Measurements from ENCODE around the gene ARSG.
A peak's percentile ranks its signal among the peaks of the same experiment; 100 is the strongest.

DNA sequence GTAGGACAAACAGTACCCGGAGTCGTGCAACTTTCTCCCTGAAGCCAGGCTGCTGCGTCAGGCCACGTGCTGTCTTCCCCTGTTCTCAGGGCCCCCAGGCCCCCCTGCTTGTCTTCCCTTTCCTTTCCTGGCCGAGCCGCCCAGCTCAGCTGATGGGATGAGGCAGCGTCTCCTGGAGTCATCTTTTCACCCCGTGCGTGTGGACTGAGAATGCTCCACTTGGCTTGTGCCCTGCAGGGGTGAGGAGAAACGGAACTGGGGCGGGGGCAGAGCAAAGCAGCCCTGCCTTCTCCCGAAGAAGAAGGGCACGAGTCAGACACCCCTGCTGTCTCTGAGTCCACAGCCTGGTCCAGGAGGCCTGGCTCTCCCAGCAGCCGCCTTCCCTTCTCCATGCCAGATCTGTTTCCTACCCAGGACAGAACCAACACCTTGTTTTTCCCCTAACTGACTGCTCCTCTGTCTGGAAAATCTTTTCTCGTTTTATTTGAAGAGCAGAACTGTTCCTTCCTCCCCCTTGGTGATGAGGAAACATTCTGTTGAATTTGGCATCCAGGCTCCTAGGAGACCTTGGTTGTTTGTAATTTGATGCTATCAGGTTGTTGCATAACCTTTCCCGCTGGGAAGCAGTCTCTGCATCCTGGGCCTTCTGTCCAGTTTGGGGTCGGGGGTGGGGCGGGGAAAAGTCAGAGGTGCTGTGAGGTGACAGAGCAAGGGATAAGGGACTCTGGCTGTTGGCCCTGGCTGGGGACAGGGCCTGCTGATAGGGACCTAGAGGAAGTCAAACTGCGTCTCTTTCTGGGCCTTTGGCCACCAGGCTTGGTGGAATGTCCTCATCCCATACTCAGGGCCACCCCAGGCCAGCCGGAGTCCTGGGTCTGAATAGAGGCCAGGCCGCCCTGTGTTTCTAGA, 87.2 kb downstream of the ARSG start:
- TF ChIP-seq POLR2A (IDR thresholded peaks at IDR 0.05; ENCODE audit: low read depth, low read length) (peak; percentile 25), POLR2AphosphoS5 (IDR thresholded peaks at IDR 0.05; ENCODE audit: insufficient read depth, low read depth, low read length) (peak; percentile 14), EZH2 (IDR thresholded peaks at IDR 0.05; ENCODE audit: borderline replicate concordance, low read depth, low read length, severe bottlenecking) (no peak)
- TF ChIP-seq, protein P1, sequence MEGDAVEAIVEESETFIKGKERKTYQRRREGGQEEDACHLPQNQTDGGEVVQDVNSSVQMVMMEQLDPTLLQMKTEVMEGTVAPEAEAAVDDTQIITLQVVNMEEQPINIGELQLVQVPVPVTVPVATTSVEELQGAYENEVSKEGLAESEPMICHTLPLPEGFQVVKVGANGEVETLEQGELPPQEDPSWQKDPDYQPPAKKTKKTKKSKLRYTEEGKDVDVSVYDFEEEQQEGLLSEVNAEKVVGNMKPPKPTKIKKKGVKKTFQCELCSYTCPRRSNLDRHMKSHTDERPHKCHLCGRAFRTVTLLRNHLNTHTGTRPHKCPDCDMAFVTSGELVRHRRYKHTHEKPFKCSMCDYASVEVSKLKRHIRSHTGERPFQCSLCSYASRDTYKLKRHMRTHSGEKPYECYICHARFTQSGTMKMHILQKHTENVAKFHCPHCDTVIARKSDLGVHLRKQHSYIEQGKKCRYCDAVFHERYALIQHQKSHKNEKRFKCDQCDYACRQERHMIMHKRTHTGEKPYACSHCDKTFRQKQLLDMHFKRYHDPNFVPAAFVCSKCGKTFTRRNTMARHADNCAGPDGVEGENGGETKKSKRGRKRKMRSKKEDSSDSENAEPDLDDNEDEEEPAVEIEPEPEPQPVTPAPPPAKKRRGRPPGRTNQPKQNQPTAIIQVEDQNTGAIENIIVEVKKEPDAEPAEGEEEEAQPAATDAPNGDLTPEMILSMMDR (IDR thresholded peaks at IDR 0.05; ENCODE audit: extremely low read depth in 1 of 2, insufficient read depth in 1 of 2, low read depth in 1 of 2, low read length in 2 of 2), result no peak
